Measurements from ENCODE around the gene COL5A1.

- TF ChIP-seq CTCF (IDR thresholded peaks at IDR 0.05) (no peak), POLR2A (IDR thresholded peaks at IDR 0.05) (no peak)
These were observed 21.5 kb downstream of the COL5A1 start for GRCh38 chr9:134663084-134663483.

Measured in Peyer's patch (tissue), 4 donors.